Fibroblast of lung (primary cell): Measurements from ENCODE around the gene FOXF2. TPM values are rescaled to one million over a fixed set of nuclear protein-coding genes. Genes with fewer than 3 reads are reported as not detected.

ENCODE experiments used
- DNase-seq, 2 donors: peaks; one replicate each; pipeline versions ENCODE4 v3.0.0 to v3.0.0-alpha.2; 2010; ENCODE audit warnings: low read depth in 2 of 2
- H2AFZ ChIP-seq: 2 replicates; pipeline ENCODE4 v1.5.1; 2012; ENCODE audit warnings: low read length, control low read depth, inconsistent platforms
- H3K27ac ChIP-seq: 2 replicates; pipeline ENCODE4 v1.5.1; 2011; ENCODE audit warnings: low read length, control low read depth; ENCODE audit not compliant: insufficient read depth
- H3K27me3 ChIP-seq: 2 replicates; pipeline ENCODE4 v1.5.1; 2011; ENCODE audit warnings: mild to moderate bottlenecking, low read length; ENCODE audit not compliant: control insufficient read depth, insufficient read depth
- H3K36me3 ChIP-seq: 2 replicates; pipeline ENCODE4 v1.5.1; 2011; ENCODE audit warnings: low read length; ENCODE audit not compliant: control insufficient read depth, insufficient read depth
- H3K4me1 ChIP-seq: 2 replicates; pipeline ENCODE4 v1.5.1; 2011; ENCODE audit warnings: low read length; ENCODE audit not compliant: control insufficient read depth, insufficient read depth; ENCODE audit errors: extremely low read depth
- H3K4me2 ChIP-seq: 2 replicates; pipeline ENCODE4 v1.5.1; 2011; ENCODE audit warnings: low read length, control low read depth; ENCODE audit not compliant: insufficient read depth; ENCODE audit errors: extremely low read depth
- H3K4me3 ChIP-seq, 4 experiments: fragments of 200-600 bp in 1 of 4; sonication (generic) in 1 of 4; replicated peaks in 1 of 4; 2 replicates each; pipeline ENCODE4 v1.5.1; 2011 to 2016; ENCODE audit warnings: low read length in 4 of 4, low read depth in 3 of 4, mild to moderate bottlenecking in 3 of 4, control low read depth in 2 of 4, inconsistent platforms in 1 of 4, mixed read lengths in 1 of 4; ENCODE audit not compliant: insufficient read depth in 1 of 4; ENCODE audit errors: control extremely low read depth in 1 of 4
- H3K79me2 ChIP-seq: 2 replicates; pipeline ENCODE4 v1.5.1; 2012; ENCODE audit warnings: mild to moderate bottlenecking, low read length, inconsistent platforms; ENCODE audit not compliant: control insufficient read depth, insufficient read depth
- H3K9ac ChIP-seq: 2 replicates; pipeline ENCODE4 v1.5.1; 2011; ENCODE audit warnings: mild to moderate bottlenecking, low read length, control low read depth; ENCODE audit not compliant: insufficient read depth
- H3K9me3 ChIP-seq: 2 replicates; pipeline ENCODE4 v1.5.1; 2012; ENCODE audit warnings: low read depth, low read length; ENCODE audit not compliant: control insufficient read depth, insufficient read depth
- H4K20me1 ChIP-seq: 2 replicates; pipeline ENCODE4 v1.5.1; 2011; ENCODE audit warnings: low read length; ENCODE audit not compliant: control insufficient read depth, insufficient read depth; ENCODE audit errors: extremely low read depth
- EZH2 ChIP-seq: IDR thresholded peaks from 2 replicates; pipeline ENCODE4 v1.5.1; 2012; ENCODE audit warnings: low read length, control low read depth, mild to moderate bottlenecking; ENCODE audit errors: missing control alignments
- polyA plus RNA-seq, 2 donors: library from polyadenylated mRNA; depleted of rRNA in 1 of 2; stranded (reverse) in 1 of 2; unstranded in 1 of 2; fragments of >200 nt; gene quantifications; 2 replicates each; pipeline ENCODE4 v1.2.1, GENCODE V29; 2011 to 2012; ENCODE audit warnings: missing spikeins in 1 of 2
- total RNA-seq: library from RNA; depleted of rRNA; stranded (reverse); fragments of >200 nt; gene quantifications from 2 replicates; pipeline ENCODE4 v1.2.1, GENCODE V29; 2014
- TF ChIP-seq, protein P1 (sequence below), 2 donors: IDR thresholded peaks in 1 of 2; conservative IDR thresholded peaks in 1 of 2; 1 replicate in 1 of 2; 2 replicates in 1 of 2; pipeline ENCODE4 v1.5.1; 2011 to 2012; ENCODE audit warnings: low read length in 2 of 2, control low read depth in 1 of 2, inconsistent platforms in 1 of 2, low read depth in 1 of 2, mild to moderate bottlenecking in 1 of 2

Gene FOXF2
- total and polyA plus RNA-seq, 2 donors (not counting 1 experiment from before 2014, with no cell fraction given), result 32.9 to 42.5 TPM

DNA sequence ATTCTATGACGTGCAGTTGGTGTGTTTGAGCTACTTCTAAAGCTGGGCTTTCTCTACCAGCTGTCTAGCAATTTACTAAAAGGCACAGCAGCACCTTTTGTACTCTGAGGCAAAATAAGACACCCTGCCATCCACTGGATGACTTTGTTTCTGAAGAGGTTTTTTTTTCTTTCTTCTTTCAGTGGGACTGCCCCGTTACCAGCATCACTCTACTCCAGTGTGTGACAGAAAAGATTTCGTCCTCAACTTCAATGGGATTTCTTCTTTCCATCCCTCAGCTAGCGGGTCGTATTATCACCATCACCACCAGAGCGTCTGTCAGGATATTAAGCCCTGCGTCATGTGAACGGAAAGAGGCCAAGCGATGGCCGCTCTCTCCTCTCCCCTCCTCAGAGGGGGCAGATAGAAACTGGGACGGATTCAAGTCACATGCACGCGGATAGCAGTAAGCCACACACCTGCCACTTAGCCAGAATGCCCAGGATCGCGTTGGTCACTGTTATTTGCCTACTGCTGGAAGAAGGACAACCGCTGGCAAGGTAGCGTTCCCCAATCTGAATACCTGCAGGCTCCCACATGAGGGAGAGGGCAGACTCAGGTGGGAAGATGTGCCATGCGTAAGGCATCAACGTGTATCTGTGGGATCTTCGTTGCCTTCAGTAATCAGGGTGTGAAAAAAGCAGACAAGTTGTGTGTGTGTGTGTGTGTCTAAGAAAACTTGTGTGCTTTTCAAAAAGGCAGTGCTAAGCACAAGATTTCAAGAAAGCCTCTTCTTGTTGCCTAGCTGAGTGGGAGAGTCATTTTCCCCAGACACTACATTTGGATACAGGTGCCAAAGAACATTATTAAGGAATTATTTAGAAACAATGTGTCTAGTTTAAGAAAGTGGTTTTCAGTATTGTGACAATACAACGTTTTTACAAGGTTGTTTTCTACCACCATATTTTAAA lies 5.4 kb downstream of the FOXF2 start:
- Histone ChIP-seq H3K4me1 (peaks cover 11% of the 10 kb centered on the region), H3K36me3 (peaks cover 12% of the 10 kb centered on the region), H3K27me3 (no peaks in the 10 kb centered on the region), H3K27ac (peak overlapping the region; percentile 91), H3K9me3 (no peaks in the 10 kb centered on the region), H3K4me2 (peak overlapping the region; percentile 89), H2AFZ (no peak overlapping the region), H3K9ac (peak overlapping the region; percentile 87), H3K79me2 (peaks cover 74% of the 10 kb centered on the region), H3K4me3 (peak overlapping the region; percentile 80 to 99 (median 98)), H4K20me1 (no peaks in the 10 kb centered on the region)
- peak in 1 of 2 donors; percentile 66 for DNase-seq
- no peak for TF ChIP-seq EZH2
- TF ChIP-seq, protein P1, sequence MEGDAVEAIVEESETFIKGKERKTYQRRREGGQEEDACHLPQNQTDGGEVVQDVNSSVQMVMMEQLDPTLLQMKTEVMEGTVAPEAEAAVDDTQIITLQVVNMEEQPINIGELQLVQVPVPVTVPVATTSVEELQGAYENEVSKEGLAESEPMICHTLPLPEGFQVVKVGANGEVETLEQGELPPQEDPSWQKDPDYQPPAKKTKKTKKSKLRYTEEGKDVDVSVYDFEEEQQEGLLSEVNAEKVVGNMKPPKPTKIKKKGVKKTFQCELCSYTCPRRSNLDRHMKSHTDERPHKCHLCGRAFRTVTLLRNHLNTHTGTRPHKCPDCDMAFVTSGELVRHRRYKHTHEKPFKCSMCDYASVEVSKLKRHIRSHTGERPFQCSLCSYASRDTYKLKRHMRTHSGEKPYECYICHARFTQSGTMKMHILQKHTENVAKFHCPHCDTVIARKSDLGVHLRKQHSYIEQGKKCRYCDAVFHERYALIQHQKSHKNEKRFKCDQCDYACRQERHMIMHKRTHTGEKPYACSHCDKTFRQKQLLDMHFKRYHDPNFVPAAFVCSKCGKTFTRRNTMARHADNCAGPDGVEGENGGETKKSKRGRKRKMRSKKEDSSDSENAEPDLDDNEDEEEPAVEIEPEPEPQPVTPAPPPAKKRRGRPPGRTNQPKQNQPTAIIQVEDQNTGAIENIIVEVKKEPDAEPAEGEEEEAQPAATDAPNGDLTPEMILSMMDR (conservative IDR thresholded peaks at IDR 0.05 in 1 of 2, IDR thresholded peaks at IDR 0.05 in 1 of 2; ENCODE audit: low read depth in 1 of 2, low read length in 2 of 2), result no peak

DNA sequence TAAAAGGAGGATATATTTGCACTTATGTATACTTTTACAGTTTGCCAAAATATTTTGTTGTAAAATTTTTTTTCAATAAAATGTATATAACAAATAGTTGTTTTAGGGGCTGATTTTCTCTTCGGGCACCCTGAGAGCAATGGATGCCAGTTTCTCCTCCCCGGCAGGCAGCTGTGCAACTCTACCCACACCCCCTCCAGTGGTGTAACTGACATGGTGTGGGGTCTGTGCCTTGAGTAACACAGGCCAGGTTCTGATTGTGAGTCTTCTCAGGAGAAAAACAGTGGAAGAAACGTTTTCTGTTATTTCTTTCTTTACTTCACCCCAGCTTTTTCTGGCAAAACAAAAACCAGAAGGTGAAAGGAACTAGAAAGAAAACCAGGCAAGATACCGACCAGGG lies 6.1 kb downstream of the FOXF2 start:
- peak overlapping the region; percentile 89 for H3K4me2 ChIP-seq
- DNase-seq, result peak in 1 of 2 donors; percentile 62
- peak overlapping the region; percentile 72 for H3K27ac ChIP-seq
- no peaks in the 10 kb centered on the region for H4K20me1 ChIP-seq
- peak overlapping the region; percentile 80 to 99 (median 98) for H3K4me3 ChIP-seq
- H3K9me3 ChIP-seq, result no peaks in the 10 kb centered on the region
- no peak overlapping the region for H2AFZ ChIP-seq
- peaks cover 12% of the 10 kb centered on the region for H3K36me3 ChIP-seq
- TF ChIP-seq EZH2, result no peak
- TF ChIP-seq, protein P1 (conservative IDR thresholded peaks at IDR 0.05 in 1 of 2, IDR thresholded peaks at IDR 0.05 in 1 of 2; ENCODE audit: low read depth in 1 of 2, low read length in 2 of 2), result peak in 1 of 2 donors; percentile 21
- H3K27me3 ChIP-seq, result no peaks in the 10 kb centered on the region
- peaks cover 11% of the 10 kb centered on the region for H3K4me1 ChIP-seq
- peaks cover 68% of the 10 kb centered on the region for H3K79me2 ChIP-seq
- no peak overlapping the region for H3K9ac ChIP-seq
